Activated CD4-positive, alpha-beta T cell treated with anti-CD3 and anti-CD28 coated beads, Interleukin-2, amount 50 U/mL, for 1 hour (primary cell): Measurements from ENCODE around the gene TAGLN2.

Experiments
- DNase-seq: peaks from one replicate; pipeline ENCODE4 v3.0.0-alpha.2; 2020

TAGLN2 gene

GRCh38 chr1:159949123-159949522, 23.8 kb upstream of the TAGLN2 start:
- DNase-seq, result no peak

DNA sequence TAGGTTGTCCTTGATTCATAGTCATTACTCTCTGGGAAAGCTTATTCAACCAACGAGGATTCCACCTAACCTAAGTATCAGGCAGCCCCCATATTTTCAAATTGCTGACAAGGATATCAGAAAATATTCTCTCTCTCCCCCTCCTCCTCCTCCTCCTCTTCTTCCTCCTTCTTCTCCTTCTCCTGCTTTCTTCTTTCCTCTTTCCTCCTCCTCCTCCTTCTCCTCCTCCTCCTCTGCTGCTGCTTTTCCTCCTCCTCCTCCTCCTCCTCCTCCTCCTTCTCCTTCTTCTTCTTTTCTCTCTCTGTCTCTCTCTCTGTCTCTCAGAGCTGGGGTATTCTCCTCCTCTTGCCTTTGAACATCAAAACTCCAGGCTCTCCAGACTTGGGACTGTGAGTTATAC, 22.6 kb upstream of the TAGLN2 start:
- DNase-seq, result no peak

- DNase-seq, result no peak
Observed at GRCh38 chr1:159946242-159947187, 21.2 kb upstream of the TAGLN2 start.

GRCh38 chr1:159945483-159946241, 20.4 kb upstream of the TAGLN2 start, which contains the start of gene IGSF9:
Gene IGSF9 (minus strand): TSS chr1:159945613. CDS start chr1:159943454, 2,159 bp downstream.
- peak; percentile 75 for DNase-seq

- no peak for DNase-seq
Observed at GRCh38 chr1:159944623-159945455, 19.5 kb upstream of the TAGLN2 start.

GRCh38 chr1:159943908-159944622, 18.8 kb upstream of the TAGLN2 start:
- DNase-seq, result no peak

DNA sequence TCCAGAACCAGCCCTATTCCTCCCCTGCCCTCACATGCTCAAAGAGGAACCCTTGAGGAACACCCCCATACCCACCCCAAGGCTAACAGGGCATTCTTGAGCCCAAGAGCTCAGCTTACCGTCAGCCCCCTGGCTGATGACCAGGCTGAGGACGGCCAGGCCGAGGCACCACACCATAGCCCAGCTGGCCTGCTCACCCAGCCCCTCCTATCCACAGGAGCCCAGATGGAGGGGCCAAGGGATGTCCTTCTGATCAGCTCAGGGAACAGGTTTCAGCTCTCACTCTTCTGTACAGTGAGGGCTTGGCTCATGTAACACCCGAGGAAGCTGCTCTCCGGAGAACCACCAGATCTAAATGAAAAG, 18.0 kb upstream of the TAGLN2 start:
- DNase-seq, result no peak

DNA sequence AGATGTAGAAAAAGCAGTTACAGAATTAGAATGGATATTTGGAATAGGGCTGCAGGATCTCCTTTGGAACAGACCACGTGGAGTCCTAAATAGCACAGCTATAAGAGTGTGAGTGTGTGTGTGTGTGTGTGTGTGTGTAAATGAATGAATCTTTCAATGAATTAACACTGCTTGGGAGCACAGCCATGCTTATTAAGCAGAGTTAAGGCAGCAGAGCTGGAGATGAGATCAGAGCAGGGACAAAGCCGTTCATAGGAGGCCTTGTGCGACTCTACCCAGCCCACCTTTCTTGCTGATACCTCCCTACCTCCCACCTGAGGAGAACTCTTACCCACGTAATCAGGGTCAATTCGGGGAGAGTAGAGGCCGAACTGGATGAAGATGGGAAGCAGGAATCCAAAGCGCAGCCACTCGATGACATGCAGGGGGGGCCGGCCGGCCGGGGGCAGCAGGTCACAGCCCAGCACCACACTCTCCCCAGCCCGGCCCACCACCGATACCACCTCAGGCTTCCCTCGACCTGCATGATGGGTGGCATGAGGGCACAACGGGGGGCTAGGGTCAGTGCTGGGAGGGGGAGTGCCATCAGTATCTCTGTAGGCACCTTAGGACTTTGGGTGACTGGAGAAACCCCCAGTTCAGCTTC, 17.4 kb upstream of the TAGLN2 start:
- no peak for DNase-seq

- no peak for DNase-seq
Observed at GRCh38 chr1:159941591-159942560, 16.6 kb upstream of the TAGLN2 start.

- DNase-seq, result no peak
Observed at GRCh38 chr1:159941141-159941540, 15.8 kb upstream of the TAGLN2 start.

DNA sequence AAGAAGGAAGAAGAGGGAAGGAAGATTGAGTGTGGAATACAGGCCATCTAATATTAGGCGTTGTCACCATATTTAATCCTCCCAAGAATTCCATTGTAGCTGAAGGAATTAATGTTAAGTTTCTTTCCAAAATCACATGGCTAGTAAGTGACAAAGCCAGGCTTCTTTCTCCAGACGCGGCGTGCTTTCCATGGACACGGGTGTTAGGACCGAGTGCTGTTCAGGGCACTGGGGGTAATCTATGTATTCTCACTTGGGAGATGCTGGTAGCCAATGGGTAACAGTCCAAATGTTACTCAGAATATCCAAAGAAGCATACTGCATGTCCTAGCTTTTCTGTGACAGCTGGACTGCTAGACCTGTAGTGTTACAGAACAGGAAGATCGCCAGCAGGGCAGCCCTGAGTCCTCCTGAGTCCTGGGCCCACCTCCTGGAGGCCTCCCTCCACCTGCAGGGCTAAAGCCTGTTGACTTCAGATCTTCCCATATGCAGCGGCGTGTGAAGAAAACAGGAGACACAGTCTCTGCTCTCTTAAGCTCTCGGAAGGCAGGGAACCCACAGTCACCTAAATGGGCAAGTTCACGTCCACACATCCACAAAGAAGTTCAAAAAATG, 14.8 kb upstream of the TAGLN2 start:
- DNase-seq, result no peak

DNA sequence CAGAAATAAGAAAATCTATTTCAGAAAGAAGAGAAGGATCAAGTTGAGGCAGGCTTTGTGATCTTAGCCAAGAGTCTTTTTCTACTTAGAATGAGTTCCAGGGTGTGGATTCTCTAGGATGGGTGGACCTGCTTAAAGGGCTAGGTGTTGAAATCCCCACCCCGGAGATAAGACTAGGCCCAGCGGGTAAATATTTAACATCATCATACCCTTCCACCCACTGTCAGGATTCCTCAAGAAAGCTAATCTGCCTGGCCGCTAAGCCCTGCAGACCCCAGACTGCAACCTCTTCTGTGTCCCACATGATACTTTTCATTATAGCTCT, 14.3 kb upstream of the TAGLN2 start:
- no peak for DNase-seq

DNA sequence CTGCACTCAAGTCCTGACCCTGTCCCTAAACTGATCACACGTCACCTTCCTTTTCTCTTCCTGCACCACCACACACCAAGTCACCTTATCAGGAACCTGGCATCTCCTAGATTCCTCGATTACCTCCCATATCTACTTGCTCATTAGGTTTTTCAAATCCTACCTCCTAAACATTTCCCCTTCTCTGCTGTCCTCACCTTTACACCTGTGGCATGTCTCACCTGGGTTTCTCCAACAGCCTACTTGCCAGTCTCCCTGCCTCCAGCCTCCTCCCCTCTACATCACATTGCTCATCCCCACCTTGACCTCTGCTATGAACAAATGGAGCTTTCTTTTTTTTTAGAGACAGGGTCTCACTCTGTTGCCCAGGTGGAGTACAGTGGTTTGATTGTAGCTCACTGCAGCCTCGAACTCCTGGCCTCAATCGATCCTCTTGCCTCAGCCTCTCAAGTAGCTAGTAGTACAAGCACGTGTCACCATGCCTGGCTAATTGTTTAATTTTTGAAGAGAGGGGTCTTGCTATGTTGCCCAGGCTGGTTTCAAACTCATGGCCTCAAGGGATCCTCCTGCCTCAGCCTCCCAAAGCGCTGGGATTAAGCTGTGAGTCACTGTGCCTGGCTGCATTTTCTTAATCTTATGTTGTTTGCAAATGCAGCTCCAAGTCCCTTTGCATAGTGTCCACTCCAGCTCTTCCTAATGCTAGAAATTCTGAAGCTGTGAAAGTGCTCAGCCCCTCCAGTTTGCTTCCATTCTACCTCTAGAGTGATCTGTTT, 13.8 kb upstream of the TAGLN2 start:
- DNase-seq, result no peak

GRCh38 chr1:159938211-159938852, 13.0 kb upstream of the TAGLN2 start:
- DNase-seq, result no peak

- no peak for DNase-seq
Observed at GRCh38 chr1:159937054-159937750, 11.9 kb upstream of the TAGLN2 start.

GRCh38 chr1:159936273-159936904, 11.1 kb upstream of the TAGLN2 start:
- peak; percentile 86 for DNase-seq

DNA sequence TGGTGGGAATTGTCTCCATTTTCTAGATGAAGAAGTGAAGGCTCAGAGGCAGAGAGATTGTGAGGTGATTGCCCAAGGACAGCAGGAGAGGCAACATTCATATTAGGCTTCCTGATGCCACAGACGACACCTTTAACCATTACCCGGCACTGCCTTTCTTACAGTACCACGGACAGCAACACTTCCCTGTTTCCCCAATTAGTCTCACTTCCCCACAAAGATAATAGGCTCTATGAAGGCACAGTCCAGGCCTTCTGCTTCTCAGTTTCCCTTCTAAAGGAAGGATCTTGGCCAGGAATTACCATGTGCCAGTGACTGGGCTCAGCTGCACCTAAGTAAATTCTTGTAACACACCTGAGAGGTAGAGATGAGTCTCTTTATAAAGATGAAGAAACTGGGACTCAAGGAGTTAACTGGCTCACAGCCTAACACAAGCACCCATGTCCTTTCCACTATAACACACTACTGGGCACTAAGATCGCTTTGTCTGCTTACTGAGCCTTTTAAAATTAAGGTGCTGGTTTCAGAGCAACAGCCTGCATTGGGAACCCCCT, 10.5 kb upstream of the TAGLN2 start:
- DNase-seq, result no peak
